Adrenal gland (tissue), 12 donors: Measurements from ENCODE around the gene PDLIM5. TPM values are rescaled to one million over a fixed set of nuclear protein-coding genes. Genes with fewer than 3 reads are reported as not detected.
A peak's percentile ranks its signal among the peaks of the same experiment; 100 is the strongest.

Source experiments
- DNase-seq, 7 donors: peaks; one replicate each; pipeline ENCODE4 v3.0.0-alpha.2; 2019 to 2020
- H3K27ac ChIP-seq, 5 donors: fragments of 200-600 bp; sonication (generic) in 4 of 5; 1 replicate in 3 of 5; 2 replicates in 2 of 5; pipeline versions ENCODE4 v1.5.1 to v1.8.0; 2016 to 2020; ENCODE audit warnings: mild to moderate bottlenecking in 1 of 5
- H3K27me3 ChIP-seq: fragments of 200-600 bp; 2 replicates; pipeline ENCODE4 v1.8.0; 2021
- H3K36me3 ChIP-seq, 2 donors: fragments of 200-600 bp; replicated peaks in 1 of 2; 1 replicate in 1 of 2; 2 replicates in 1 of 2; pipeline versions ENCODE4 v1.5.1 to v1.8.0; 2018 to 2022
- H3K4me1 ChIP-seq, 2 donors: fragments of 200-600 bp; replicated peaks in 1 of 2; 1 replicate in 1 of 2; 2 replicates in 1 of 2; pipeline versions ENCODE4 v1.5.1 to v1.8.0; 2018 to 2021
- H3K4me3 ChIP-seq, 4 donors: fragments of 200-600 bp; sonication (generic) in 3 of 4; one replicate each; pipeline ENCODE4 v1.5.1; 2016 to 2018
- H3K9me3 ChIP-seq, 3 donors: fragments of 200-600 bp; sonication (generic) in 1 of 3; replicated peaks in 1 of 3; 1 replicate in 2 of 3; 2 replicates in 1 of 3; pipeline versions ENCODE4 v1.5.1 to v1.8.0; 2016 to 2021
- CTCF ChIP-seq, 6 experiments: fragments of 450-650 bp in 4 of 6; fragments of 200-600 bp in 2 of 6; sonication (generic) in 1 of 6; IDR thresholded peaks; 1 replicate in 5 of 6; 2 replicates in 1 of 6; pipeline versions ENCODE4 v1.5.1 to v1.8.0; 2016 to 2021; ENCODE audit warnings: antibody characterized with exemption in 6 of 6, mild to moderate bottlenecking in 2 of 6, moderate library complexity in 1 of 6
- POLR2A ChIP-seq, 2 donors: fragments of 450-650 bp; IDR thresholded peaks; one replicate each; pipeline ENCODE4 v1.6.1; 2017; ENCODE audit warnings: antibody characterized with exemption in 2 of 2, mild to moderate bottlenecking in 2 of 2, moderate library complexity in 1 of 2
- WGBS, 4 donors: extraction: QIAGEN DNeasy Blood & Tissue Kit in 2 of 4; methylation state at CpG; one replicate each; pipeline versions ENCODE4 v1.1.5 to v1.1.7; 2013 to 2017; 5-methylcytosine and 5-hydroxymethylcytosine counted together
- intact Hi-C, 2 donors: fragments of 100-400 bp; cut with DNase I; formaldehyde crosslinking; loops; one replicate each; pipeline versions ENCODE4 v1.14.1 to v1.15.0; 2022 to 2023
- polyA plus RNA-seq, 3 donors: library from polyadenylated mRNA; stranded (reverse); fragments of 200-250 nt in 2 of 3; fragments of 350-450 nt in 1 of 3; fragmentation: Illumina TruSeq in 1 of 3; extraction: RNeasy Lipid Tissue Mini Kit (QIAGEN cat#74804) in 1 of 3; gene quantifications; one replicate each; pipeline ENCODE4 v1.2.3, GENCODE V29; 2013 to 2014
- total RNA-seq, 9 donors: library from RNA; depleted of rRNA in 4 of 9; stranded (reverse); fragments of >200 nt in 4 of 9; fragments of 120-200 nt in 1 of 9; fragmentation: NEBNext Ultra II Directional in 1 of 9; extraction: Animal tissue kit (Norgen Biotek cat#: 25700) in 1 of 9; gene quantifications; one replicate each; pipeline versions ENCODE4 v1.1.0 to v1.2.4, GENCODE V29; 2013 to 2023
- donor health status: healthy with polysubstance abuse.
- donor health status: Bipolar disorder and iron deficiency.
- donor health status: DM: yes; HTN: yes; CAD: no.
- donor health status: DM: no; HTN: no; CAD: no.
- donor health status: DM: no; HTN: no; CAD: no.
- donor health status: DM: yes; HTN: yes; CAD: no.

PDLIM5 gene
- total and polyA plus RNA-seq, 12 donors, result 26.2 to 150 (median 84.0) TPM

GRCh38 chr4:94575652-94576051, 123.9 kb downstream of the PDLIM5 start:
- TF ChIP-seq POLR2A (IDR thresholded peaks at IDR 0.05) (no peak), CTCF (IDR thresholded peaks at IDR 0.05) (no peak)
- intact Hi-C loops, result no loop called here
- no peak overlapping the region for H3K27ac ChIP-seq
- H3K27me3 ChIP-seq, result no peaks in the 10 kb centered on the region
- peaks cover 0 to 9% of the 10 kb centered on the region in 2 donors for H3K36me3 ChIP-seq
- WGBS, 4 donors, result 82 to 95% (median 89%) methylated on average over 7 to 10 of the region's 10 CpGs
- peaks cover 0 to 22% of the 10 kb centered on the region in 2 donors for H3K4me1 ChIP-seq
- DNase-seq, result no peak
- H3K4me3 ChIP-seq, result no peak overlapping the region
- no peaks in the 10 kb centered on the region for H3K9me3 ChIP-seq

- intact Hi-C loops, result no loop called here
- no peak overlapping the region for H3K27ac ChIP-seq
- 58 to 68% (median 62%) methylated on average over 3 of the region's 3 CpGs for whole genome bisulfite sequencing, 4 donors
Observed at GRCh38 chr4:94576210-94576609, 124.5 kb downstream of the PDLIM5 start.

GRCh38 chr4:94577136-94577535, 125.4 kb downstream of the PDLIM5 start:
- peaks cover 0 to 9% of the 10 kb centered on the region in 2 donors for H3K36me3 ChIP-seq
- WGBS, 4 donors, result 54 to 66% (median 64%) methylated on average over 1 of the region's 1 CpG
- H3K4me3 ChIP-seq, result no peak overlapping the region
- no peaks in the 10 kb centered on the region for H3K27me3 ChIP-seq
- no peak overlapping the region for H3K27ac ChIP-seq
- peak in 5 of 7 donors; percentile 31 to 71 (median 40) for DNase-seq
- no peaks in the 10 kb centered on the region for H3K9me3 ChIP-seq
- H3K4me1 ChIP-seq, result peaks cover 0 to 23% of the 10 kb centered on the region in 2 donors
- TF ChIP-seq CTCF (IDR thresholded peaks at IDR 0.05) (no peak), POLR2A (IDR thresholded peaks at IDR 0.05) (no peak)
- intact Hi-C loops, result no loop called here

More at GRCh38 chr4:94576210-94576609, 124.5 kb downstream of the PDLIM5 start:
- Histone ChIP-seq H3K9me3 (no peaks in the 10 kb centered on the region), H3K36me3 (peaks cover 0 to 9% of the 10 kb centered on the region in 2 donors), H3K4me3 (no peak overlapping the region), H3K27me3 (no peaks in the 10 kb centered on the region), H3K4me1 (peaks cover 0 to 20% of the 10 kb centered on the region in 2 donors)
- no peak for DNase-seq
- TF ChIP-seq POLR2A (IDR thresholded peaks at IDR 0.05) (no peak), CTCF (IDR thresholded peaks at IDR 0.05) (no peak)

GRCh38 chr4:94578195-94578594, 126.5 kb downstream of the PDLIM5 start:
- DNase-seq, result no peak
- 65 to 77% (median 75%) methylated on average over 2 of the region's 2 CpGs for WGBS, 4 donors
- TF ChIP-seq CTCF (IDR thresholded peaks at IDR 0.05) (no peak), POLR2A (IDR thresholded peaks at IDR 0.05) (no peak)
- H3K9me3 ChIP-seq, result no peaks in the 10 kb centered on the region
- peaks cover 0 to 9% of the 10 kb centered on the region in 2 donors for H3K36me3 ChIP-seq
- no peak overlapping the region for H3K4me3 ChIP-seq
- H3K27ac ChIP-seq, result no peak overlapping the region
- peaks cover 0 to 26% of the 10 kb centered on the region in 2 donors for H3K4me1 ChIP-seq
- intact Hi-C loops, result no loop called here
- no peaks in the 10 kb centered on the region for H3K27me3 ChIP-seq
